ENCODE measurements around the gene CPNE5.
"Not testable (repeated sequence)": the region's sequence is repeated elsewhere in the genome, so short reads cannot be mapped to it uniquely, and the experiment has no call there.

CPNE5 gene

GRCh38 chr6:36739947-36740817 lies 99.1 kb downstream of the CPNE5 start:
- no peak for FAIRE-seq

GRCh38 chr6:36738108-36738507 lies 101.1 kb downstream of the CPNE5 start:
- no peak for FAIRE-seq

- FAIRE-seq = no peak
Observed at GRCh38 chr6:36737043-36737785, 102.0 kb downstream of the CPNE5 start.

GRCh38 chr6:36735110-36736071 lies 103.9 kb downstream of the CPNE5 start:
- FAIRE-seq = no peak

GRCh38 chr6:36734486-36735060 lies 104.7 kb downstream of the CPNE5 start:
- no peak for FAIRE-seq

GRCh38 chr6:36733300-36733699 lies 105.9 kb downstream of the CPNE5 start:
- FAIRE-seq = no peak

GRCh38 chr6:36731622-36732310 lies 107.5 kb downstream of the CPNE5 start:
- no peak for FAIRE-seq

GRCh38 chr6:36730424-36731380 lies 108.5 kb downstream of the CPNE5 start:
- no peak for FAIRE-seq

GRCh38 chr6:36729161-36729524 lies 110.1 kb downstream of the CPNE5 start:
- no peak for FAIRE-seq

- FAIRE-seq = no peak
Observed at GRCh38 chr6:36728289-36729160, 110.7 kb downstream of the CPNE5 start.

GRCh38 chr6:36727505-36728021 lies 111.7 kb downstream of the CPNE5 start:
- FAIRE-seq = no peak

GRCh38 chr6:36725581-36725980 lies 113.7 kb downstream of the CPNE5 start:
- FAIRE-seq = no peak

GRCh38 chr6:36724514-36725390 lies 114.5 kb downstream of the CPNE5 start:
- FAIRE-seq = no peak

- not testable (repeated sequence) for FAIRE-seq
Observed at GRCh38 chr6:36723992-36724391, 115.3 kb downstream of the CPNE5 start.

- no peak for FAIRE-seq
Observed at GRCh38 chr6:36722879-36723278, 116.4 kb downstream of the CPNE5 start.

GRCh38 chr6:36722365-36722764 lies 116.9 kb downstream of the CPNE5 start:
- FAIRE-seq = no peak

- no peak for FAIRE-seq
Observed at GRCh38 chr6:36721369-36722140, 117.7 kb downstream of the CPNE5 start.
